ENCODE measurements around the gene CPT1B.

Gene CPT1B

DNA sequence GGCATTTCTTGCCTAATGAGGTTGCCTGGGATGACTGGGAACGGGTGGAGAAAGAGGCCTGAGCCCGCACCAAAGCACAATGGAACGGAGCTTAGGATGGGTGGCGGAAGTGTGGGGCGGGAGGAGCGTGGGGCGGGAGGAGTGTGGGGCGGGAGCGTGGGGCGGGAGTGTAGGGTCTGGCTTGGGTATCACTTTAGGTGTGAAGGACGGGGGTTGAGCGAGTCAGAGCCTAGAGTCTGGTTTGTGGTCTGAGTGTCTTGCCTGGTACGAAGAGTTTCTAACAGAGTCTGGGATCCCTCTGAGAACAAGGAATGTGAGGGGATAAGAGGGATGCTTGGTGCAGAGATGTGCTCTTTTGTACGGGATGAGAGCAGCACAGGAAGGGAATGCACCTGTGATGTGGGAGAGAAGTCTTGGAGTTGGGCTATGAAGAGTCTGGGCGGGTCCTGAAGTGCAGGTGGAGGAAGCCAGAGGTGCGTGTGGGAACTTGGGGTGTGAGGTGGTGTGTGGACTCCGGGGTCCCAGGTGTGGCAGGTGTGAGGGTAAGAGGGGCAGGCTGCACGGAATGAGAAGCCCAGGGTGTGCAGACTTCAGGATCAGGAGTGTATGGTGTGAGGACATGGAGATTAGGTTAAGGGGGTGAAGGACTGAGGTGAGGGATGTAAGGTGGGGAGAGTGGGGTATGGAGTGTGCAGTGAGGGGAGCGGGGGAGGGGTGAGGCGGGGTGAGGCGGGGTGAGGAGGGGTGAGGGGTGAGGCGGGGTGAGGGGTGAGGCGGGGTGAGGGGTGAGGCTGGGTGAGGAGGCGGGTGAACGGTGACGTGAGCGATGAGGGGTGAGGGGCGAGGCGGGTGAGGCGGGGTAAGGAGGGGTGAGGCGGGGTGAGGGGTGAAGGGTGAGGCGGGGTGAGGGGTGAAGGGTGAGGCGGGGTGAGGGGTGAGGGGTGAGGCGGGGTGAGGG lies 16.5 kb downstream of the CPT1B start:
- DNase-seq (ENCODE audit: low read depth) = no peak
- TF ChIP-seq, protein P1, sequence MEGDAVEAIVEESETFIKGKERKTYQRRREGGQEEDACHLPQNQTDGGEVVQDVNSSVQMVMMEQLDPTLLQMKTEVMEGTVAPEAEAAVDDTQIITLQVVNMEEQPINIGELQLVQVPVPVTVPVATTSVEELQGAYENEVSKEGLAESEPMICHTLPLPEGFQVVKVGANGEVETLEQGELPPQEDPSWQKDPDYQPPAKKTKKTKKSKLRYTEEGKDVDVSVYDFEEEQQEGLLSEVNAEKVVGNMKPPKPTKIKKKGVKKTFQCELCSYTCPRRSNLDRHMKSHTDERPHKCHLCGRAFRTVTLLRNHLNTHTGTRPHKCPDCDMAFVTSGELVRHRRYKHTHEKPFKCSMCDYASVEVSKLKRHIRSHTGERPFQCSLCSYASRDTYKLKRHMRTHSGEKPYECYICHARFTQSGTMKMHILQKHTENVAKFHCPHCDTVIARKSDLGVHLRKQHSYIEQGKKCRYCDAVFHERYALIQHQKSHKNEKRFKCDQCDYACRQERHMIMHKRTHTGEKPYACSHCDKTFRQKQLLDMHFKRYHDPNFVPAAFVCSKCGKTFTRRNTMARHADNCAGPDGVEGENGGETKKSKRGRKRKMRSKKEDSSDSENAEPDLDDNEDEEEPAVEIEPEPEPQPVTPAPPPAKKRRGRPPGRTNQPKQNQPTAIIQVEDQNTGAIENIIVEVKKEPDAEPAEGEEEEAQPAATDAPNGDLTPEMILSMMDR (IDR thresholded peaks at IDR 0.05; ENCODE audit: low read length, missing control alignments) = no peak
- H3K4me3 ChIP-seq (replicated peaks; ENCODE audit: low read depth, low read length) = no peak overlapping the region

DNA sequence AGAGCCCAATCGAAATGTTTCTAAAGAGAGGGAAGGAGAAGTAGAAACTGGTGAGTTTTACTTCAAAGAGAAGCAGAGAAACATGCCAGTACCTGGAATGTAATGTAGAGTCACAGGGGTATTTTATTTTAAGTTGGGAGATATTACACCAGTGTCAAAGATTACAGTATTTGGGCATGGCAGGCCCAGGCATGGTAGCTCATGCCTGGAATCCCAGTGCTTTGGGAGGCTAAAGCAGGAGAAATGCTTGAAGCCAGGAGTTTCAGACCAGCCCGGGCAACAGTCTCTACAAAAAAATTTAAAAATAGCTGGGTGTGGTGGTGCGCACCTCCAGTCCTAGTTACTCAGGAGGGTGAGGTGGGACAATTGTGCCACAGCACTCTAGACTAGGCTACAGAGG lies 18.2 kb downstream of the CPT1B start:
- no peak for DNase-seq (ENCODE audit: low read depth)
- TF ChIP-seq, protein P1 (IDR thresholded peaks at IDR 0.05; ENCODE audit: low read length, missing control alignments) = no peak
- no peak overlapping the region for H3K4me3 ChIP-seq (replicated peaks; ENCODE audit: low read depth, low read length)

DNA sequence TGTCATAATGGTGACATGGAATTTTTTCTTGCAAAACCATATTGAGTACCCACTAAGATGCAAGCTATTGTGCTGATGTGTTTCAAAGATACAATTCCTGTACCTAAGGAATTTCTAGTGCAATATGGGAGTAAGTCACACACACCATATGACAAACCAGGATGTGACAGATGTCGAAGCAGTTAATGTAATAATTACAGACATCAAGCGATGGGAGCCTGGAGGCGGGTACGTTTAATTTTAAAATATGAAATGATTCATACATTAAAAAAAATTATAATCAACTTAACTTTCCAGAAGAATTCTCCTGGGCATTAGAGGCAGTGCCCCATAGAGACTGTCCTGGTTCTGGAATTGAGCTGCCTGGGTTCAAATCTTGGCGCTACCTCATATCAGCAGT lies 21.5 kb downstream of the CPT1B start:
- no peak for DNase-seq (ENCODE audit: low read depth)
- H3K4me3 ChIP-seq (replicated peaks; ENCODE audit: low read depth, low read length) = no peak overlapping the region
- TF ChIP-seq, protein P1 (IDR thresholded peaks at IDR 0.05; ENCODE audit: low read length, missing control alignments) = no peak

GRCh38 chr22:50553310-50553709 lies 24.9 kb downstream of the CPT1B start:
- H3K4me3 ChIP-seq (replicated peaks; ENCODE audit: low read depth, low read length) = no peak overlapping the region
- DNase-seq (ENCODE audit: low read depth) = no peak
- TF ChIP-seq, protein P1 (IDR thresholded peaks at IDR 0.05; ENCODE audit: low read length, missing control alignments) = no peak

DNA sequence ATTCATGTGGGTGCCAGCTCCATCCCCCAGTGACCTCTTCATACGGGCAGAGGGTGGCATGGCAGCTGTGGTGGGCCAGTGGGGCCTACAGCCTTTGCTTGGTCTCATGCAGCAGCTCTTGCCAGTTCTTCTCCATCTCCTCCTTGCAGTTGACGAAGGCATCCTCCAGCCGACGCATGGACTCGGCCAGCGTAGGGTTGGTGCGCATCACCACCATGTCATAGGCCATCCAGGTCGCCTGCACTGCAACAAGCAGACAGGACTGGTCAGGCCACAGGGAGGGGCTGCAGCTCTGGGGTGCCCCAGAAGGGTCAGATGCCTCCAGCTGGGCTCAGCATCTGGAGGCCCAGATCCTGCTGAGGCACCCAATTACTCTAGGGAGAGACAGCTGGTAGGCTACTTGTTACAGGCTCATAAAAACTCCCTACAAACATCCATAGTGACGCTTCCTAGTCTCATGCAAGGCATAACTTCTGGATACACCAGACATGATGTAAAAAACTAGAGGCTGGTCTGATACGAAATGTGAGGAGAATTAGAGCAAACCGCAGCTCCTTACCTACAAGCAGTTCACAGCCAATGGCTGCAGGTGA lies 27.0 kb downstream of the CPT1B start:
- H3K4me3 ChIP-seq (replicated peaks; ENCODE audit: low read depth, low read length) = no peak overlapping the region
- TF ChIP-seq, protein P1 (IDR thresholded peaks at IDR 0.05; ENCODE audit: low read length, missing control alignments) = no peak
- no peak for DNase-seq (ENCODE audit: low read depth)

- no peak overlapping the region for H3K4me3 ChIP-seq (replicated peaks; ENCODE audit: low read depth, low read length)
- no peak for DNase-seq (ENCODE audit: low read depth)
- TF ChIP-seq, protein P1 (IDR thresholded peaks at IDR 0.05; ENCODE audit: low read length, missing control alignments) = no peak
These were observed 27.8 kb downstream of the CPT1B start for GRCh38 chr22:50550395-50550794.

Measured in fibroblast of pulmonary artery (primary cell).